Panc1 (cell line): Measurements from ENCODE around the gene XNDC1N. TPM values are rescaled to one million over a fixed set of nuclear protein-coding genes. Genes with fewer than 3 reads are reported as not detected.
"Not testable (repeated sequence)": the region's sequence is repeated elsewhere in the genome, so short reads cannot be mapped to it uniquely, and the experiment has no call there.

Experiments
- ATAC-seq: fragments of 200-7000 bp; cut with Tn5 transposase; 2 replicates; pipeline ENCODE4 v1.9.1; 2020; ENCODE audit warnings: mild to moderate bottlenecking, moderate library complexity
- BruUV-seq: library from RNA; stranded (reverse); fragments of 400-500 nt; replicated peaks from 2 replicates; lab custom pipeline; 2021; lab: Mats Ljungman, UMichigan
- CTCF ChIA-PET: fragments of 300-600 bp; sonication (Branson Sonifier 250); formaldehyde crosslinking; loops from one replicate; lab custom pipeline; 2022; ENCODE audit warnings: antibody characterized with exemption; lab: Charles Lee
- POLR2A ChIA-PET: fragments of 300-600 bp; sonication (Branson Sonifier 250); formaldehyde crosslinking; loops from one replicate; lab custom pipeline; 2022; ENCODE audit warnings: antibody characterized with exemption; lab: Charles Lee
- DNase-seq: peaks from one replicate; pipeline ENCODE4 v3.0.0-alpha.2; 2010; ENCODE audit warnings: low read depth, low spot score
- H3K27ac ChIP-seq: 2 replicates; pipeline ENCODE4 v1.5.1; 2011; ENCODE audit warnings: mild to moderate bottlenecking, low read length, inconsistent platforms
- H3K27me3 ChIP-seq: fragments of 200-500 bp; sonication (Bioruptor generic); 2 replicates; pipeline ENCODE4 v1.6.0; 2014; ENCODE audit warnings: low read length, inconsistent platforms; ENCODE audit not compliant: control insufficient read depth, insufficient read depth
- H3K36me3 ChIP-seq: fragments of 200-500 bp; sonication (Bioruptor generic); 2 replicates; pipeline ENCODE4 v1.5.1; 2014; ENCODE audit warnings: inconsistent platforms, mild to moderate bottlenecking, low read length, moderate library complexity; ENCODE audit not compliant: control insufficient read depth, insufficient read depth
- H3K4me1 ChIP-seq: 2 replicates; pipeline ENCODE4 v1.5.1; 2011; ENCODE audit warnings: inconsistent platforms, mild to moderate bottlenecking, low read length, moderate library complexity; ENCODE audit not compliant: control insufficient read depth, insufficient read depth
- H3K4me3 ChIP-seq, 2 experiments: 2 replicates each; pipeline ENCODE4 v1.5.1; 2011 to 2012; ENCODE audit warnings: low read depth in 2 of 2, low read length in 2 of 2, mild to moderate bottlenecking in 2 of 2, inconsistent platforms in 1 of 2, moderate library complexity in 1 of 2
- H3K9me3 ChIP-seq: fragments of 200-500 bp; sonication (Bioruptor generic); 2 replicates; pipeline ENCODE4 v1.5.1; 2014; ENCODE audit warnings: low read depth, mild to moderate bottlenecking, inconsistent platforms, low read length, moderate library complexity; ENCODE audit not compliant: control insufficient read depth, insufficient read depth
- POLR2AphosphoS5 ChIP-seq: IDR thresholded peaks from 2 replicates; pipeline ENCODE4 v1.6.1; 2012; ENCODE audit warnings: mild to moderate bottlenecking, low read depth, low read length, moderate library complexity
- REST ChIP-seq, 2 experiments: IDR thresholded peaks; 2 replicates each; pipeline ENCODE4 v1.6.1; 2011 to 2012; ENCODE audit warnings: low read depth in 2 of 2, control low read depth in 1 of 2, low read length in 1 of 2, mild to moderate bottlenecking in 1 of 2, moderate library complexity in 1 of 2; ENCODE audit not compliant: insufficient read depth in 1 of 2
- SIN3A ChIP-seq: IDR thresholded peaks from 2 replicates; pipeline ENCODE4 v1.6.1; 2012; ENCODE audit warnings: low read depth, mild to moderate bottlenecking, low read length, moderate library complexity, borderline replicate concordance; ENCODE audit not compliant: insufficient read depth
- TCF7L2 ChIP-seq: IDR thresholded peaks from 2 replicates; pipeline ENCODE4 v1.6.1; 2011; ENCODE audit warnings: mild to moderate bottlenecking, low read depth, low read length, inconsistent platforms
- in situ Hi-C: cut with HindIII; loops from 2 replicates; pipeline ENCODE4 v1.10.0; 2016; ENCODE audit warnings: low sequenced_read_pairs, low pct_unique_long_range_greater_than_20kb
- intact Hi-C: fragments of 100-400 bp; cut with micrococcal nuclease; formaldehyde crosslinking; loops from one replicate; pipeline ENCODE4 v1.10.0; 2022; ENCODE audit not compliant: unreplicated experiment
- total RNA-seq: library from RNA; stranded (reverse); gene quantifications from one replicate; pipeline ENCODE4 v1.2.1, GENCODE V29; 2021; ENCODE audit not compliant: unreplicated experiment
- TF ChIP-seq, protein P1 (sequence below): fragments of 450-650 bp; IDR thresholded peaks from 2 replicates; pipeline ENCODE4 v1.5.1; 2017; ENCODE audit warnings: mild to moderate bottlenecking

Gene XNDC1N
- total RNA-seq, 1 experiment from 2014 or later, result 11.5 TPM

DNA sequence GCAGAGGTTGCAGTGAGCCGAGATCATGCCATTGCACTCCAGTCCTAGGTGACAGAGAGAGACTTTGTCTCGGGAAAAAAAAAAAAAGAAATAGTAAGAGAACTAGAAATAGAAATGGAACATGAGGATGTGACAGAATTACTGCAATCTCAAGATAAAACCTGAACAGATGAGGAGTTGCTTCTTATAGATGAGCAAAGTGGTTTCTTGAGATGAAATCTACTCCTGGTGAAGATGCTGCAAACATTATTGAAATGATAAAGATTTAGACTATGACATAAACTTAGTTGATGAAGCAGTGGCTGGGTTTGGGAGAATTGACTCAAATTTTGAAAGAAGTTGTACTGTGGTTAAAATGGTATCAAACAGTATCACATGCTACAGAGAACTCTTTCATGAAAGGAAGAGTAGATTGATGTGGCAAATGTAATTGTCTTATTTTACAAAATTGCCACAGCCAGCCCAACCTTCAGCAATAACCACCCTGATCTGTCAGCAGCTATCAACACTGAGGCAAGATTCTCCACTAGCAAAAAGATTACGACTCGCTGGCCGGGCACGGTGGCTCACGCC is 13.7 kb downstream of the XNDC1N start:
- TF ChIP-seq POLR2AphosphoS5 (no peak), TCF7L2 (no peak), REST (IDR thresholded peaks at IDR 0.05; ENCODE audit: insufficient read depth in 1 of 2, low read depth in 2 of 2, low read length in 1 of 2) (no peak)
- TF ChIP-seq, protein P1, sequence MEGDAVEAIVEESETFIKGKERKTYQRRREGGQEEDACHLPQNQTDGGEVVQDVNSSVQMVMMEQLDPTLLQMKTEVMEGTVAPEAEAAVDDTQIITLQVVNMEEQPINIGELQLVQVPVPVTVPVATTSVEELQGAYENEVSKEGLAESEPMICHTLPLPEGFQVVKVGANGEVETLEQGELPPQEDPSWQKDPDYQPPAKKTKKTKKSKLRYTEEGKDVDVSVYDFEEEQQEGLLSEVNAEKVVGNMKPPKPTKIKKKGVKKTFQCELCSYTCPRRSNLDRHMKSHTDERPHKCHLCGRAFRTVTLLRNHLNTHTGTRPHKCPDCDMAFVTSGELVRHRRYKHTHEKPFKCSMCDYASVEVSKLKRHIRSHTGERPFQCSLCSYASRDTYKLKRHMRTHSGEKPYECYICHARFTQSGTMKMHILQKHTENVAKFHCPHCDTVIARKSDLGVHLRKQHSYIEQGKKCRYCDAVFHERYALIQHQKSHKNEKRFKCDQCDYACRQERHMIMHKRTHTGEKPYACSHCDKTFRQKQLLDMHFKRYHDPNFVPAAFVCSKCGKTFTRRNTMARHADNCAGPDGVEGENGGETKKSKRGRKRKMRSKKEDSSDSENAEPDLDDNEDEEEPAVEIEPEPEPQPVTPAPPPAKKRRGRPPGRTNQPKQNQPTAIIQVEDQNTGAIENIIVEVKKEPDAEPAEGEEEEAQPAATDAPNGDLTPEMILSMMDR, result no peak
- Histone ChIP-seq H3K4me1 (no peaks in the 10 kb centered on the region), H3K4me3 (no peak overlapping the region), H3K36me3 (0 out of 2 replicates have a peak, but pooled peaks cover 3% of the 10 kb centered on the region), H3K9me3 (no peaks in the 10 kb centered on the region), H3K27ac (no peak overlapping the region), H3K27me3 (no peaks in the 10 kb centered on the region)
- intact Hi-C loops, result no loop called here
- POLR2A ChIA-PET, result no interaction called here
- in situ Hi-C loops, result no loop called here
- CTCF ChIA-PET, result interaction anchor here (0.7 kb wide), 1 partner anchor 9 kb away, joined by 4 read pairs; no protein-coding TSS in a partner anchor
- ATAC-seq, result no peak
- no TSS peak for BruUV-seq
- no peak for DNase-seq

- no peak for DNase-seq
- H3K4me3 ChIP-seq, result no peak overlapping the region
- intact Hi-C loops, result no loop called here
- in situ Hi-C loops, result no loop called here
- TF ChIP-seq TCF7L2, result no peak
- no peak for TF ChIP-seq POLR2AphosphoS5
- TF ChIP-seq SIN3A, result no peak
- TF ChIP-seq REST (IDR thresholded peaks at IDR 0.05; ENCODE audit: insufficient read depth in 1 of 2, low read depth in 2 of 2, low read length in 1 of 2), result no peak
- TF ChIP-seq, protein P1, result no peak
- CTCF ChIA-PET, result interaction anchor here (0.6 kb wide), 1 partner anchor 9 kb away, joined by 4 read pairs; no protein-coding TSS in a partner anchor
- no peaks in the 10 kb centered on the region for H3K9me3 ChIP-seq
- POLR2A ChIA-PET, result interaction anchor here (0.6 kb wide), 1 partner anchor 347 kb away, joined by 4 read pairs; no protein-coding TSS in a partner anchor
- H3K27ac ChIP-seq, result no peak overlapping the region
- H3K36me3 ChIP-seq, result 0 out of 2 replicates have a peak, but pooled peaks cover 3% of the 10 kb centered on the region
- no peaks in the 10 kb centered on the region for H3K27me3 ChIP-seq
- no TSS peak for BruUV-seq
- H3K4me1 ChIP-seq, result no peaks in the 10 kb centered on the region
- no peak for ATAC-seq
Measured at GRCh38 chr11:71913756-71914526, 14.5 kb downstream of the XNDC1N start.

- H3K27ac ChIP-seq, H3K27me3 ChIP-seq, in situ Hi-C loops, CTCF ChIA-PET, POLR2A ChIA-PET, BruUV-seq, intact Hi-C loops, ATAC-seq, H3K4me1 ChIP-seq, H3K36me3 ChIP-seq, H3K9me3 ChIP-seq, DNase-seq, H3K4me3 ChIP-seq: not testable (repeated sequence)
Measured at GRCh38 chr11:71911986-71912340, 16.4 kb downstream of the XNDC1N start.
